ENCODE data around the gene TAS2R1.
"Not testable (repeated sequence)": the region's sequence is repeated elsewhere in the genome, so short reads cannot be mapped to it uniquely, and the experiment has no call there.

The TAS2R1 gene

DNA sequence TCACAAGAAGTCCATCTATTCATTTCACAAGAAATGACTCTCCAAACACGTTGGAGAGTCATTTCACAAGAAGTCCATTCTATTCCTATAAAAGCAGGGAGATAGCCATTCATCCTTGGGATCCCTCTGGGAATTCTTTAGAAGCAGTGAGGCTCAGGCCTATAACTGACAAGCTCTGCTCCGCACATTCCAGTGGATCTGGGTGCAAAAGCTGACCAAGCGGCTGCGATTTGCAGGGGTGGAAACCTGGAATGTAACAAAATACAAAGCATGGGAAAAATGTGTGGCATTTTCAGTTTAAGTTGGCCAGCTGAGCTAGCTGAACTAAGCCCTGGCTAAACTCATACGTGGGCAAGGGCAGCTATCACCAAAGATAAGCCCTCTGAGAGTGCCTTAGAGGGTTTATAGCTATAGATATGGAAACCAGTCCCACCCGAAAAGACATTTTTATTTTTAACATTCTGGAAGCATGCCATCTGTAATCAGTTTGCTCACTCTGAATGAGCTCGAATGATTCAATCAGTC, 8.7 kb downstream of the TAS2R1 start:
- DNase-seq, result no peak

DNA sequence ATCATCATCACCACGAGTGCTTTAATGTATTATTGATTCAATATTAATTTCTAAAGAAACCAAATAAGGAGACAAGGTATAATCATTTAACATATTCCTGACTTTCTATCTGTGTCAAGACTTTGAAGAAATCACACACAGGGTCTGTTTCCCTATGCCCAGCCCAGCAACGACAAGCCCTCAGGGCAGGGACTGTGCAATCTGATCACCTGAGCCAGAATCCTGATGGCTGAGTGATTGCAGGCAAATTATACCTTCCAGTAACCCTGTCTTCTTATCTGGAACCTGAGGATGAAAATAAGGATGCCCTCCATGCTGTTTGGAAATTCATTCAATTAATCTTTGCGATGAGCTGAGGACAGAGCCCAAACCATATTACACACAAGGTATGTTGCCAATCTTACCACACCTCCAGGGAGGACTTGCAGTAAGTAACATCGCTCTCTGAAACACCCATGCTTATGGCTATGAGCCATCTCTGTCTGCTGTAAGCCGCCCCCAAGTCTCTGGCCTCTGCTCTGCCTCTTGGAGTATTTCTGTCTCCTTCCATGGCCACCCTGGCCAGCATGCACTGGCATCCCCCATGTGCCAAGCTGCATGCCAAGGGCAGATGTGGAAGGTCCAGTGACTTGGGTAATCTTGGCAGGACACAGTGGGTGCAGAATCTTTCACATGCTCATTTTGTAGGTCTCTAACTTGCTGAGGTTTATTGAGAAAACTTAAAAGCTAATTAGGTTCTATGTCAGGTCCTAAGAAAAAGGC, 10.6 kb downstream of the TAS2R1 start:
- no peak for DNase-seq

GRCh38 chr5:9617739-9618504, 12.2 kb downstream of the TAS2R1 start:
- DNase-seq, result no peak

DNA sequence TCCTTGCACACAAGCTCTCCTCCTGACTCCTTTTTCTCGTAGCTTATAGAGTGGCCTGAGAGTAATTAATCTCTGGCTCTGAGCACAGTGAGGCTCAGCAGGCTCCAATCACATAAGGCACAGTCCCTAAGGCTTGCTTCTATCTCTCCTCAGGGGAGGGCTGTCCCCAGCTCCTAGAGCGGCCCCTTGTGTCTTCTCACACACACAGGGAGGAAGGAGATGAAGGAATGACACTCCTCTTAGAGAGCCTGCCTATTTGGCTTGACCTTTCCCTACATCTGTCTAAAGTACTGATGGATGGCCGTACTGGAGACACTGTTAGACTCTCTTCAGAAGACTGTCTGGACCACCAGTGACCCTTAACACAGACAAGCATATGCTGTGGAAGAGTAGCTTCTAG, 12.9 kb downstream of the TAS2R1 start:
- no peak for DNase-seq

GRCh38 chr5:9615331-9615730, 14.8 kb downstream of the TAS2R1 start:
- DNase-seq, result no peak

GRCh38 chr5:9613360-9613759, 16.8 kb downstream of the TAS2R1 start:
- no peak for DNase-seq

GRCh38 chr5:9610969-9611368, 19.2 kb downstream of the TAS2R1 start:
- DNase-seq, result no peak

DNA sequence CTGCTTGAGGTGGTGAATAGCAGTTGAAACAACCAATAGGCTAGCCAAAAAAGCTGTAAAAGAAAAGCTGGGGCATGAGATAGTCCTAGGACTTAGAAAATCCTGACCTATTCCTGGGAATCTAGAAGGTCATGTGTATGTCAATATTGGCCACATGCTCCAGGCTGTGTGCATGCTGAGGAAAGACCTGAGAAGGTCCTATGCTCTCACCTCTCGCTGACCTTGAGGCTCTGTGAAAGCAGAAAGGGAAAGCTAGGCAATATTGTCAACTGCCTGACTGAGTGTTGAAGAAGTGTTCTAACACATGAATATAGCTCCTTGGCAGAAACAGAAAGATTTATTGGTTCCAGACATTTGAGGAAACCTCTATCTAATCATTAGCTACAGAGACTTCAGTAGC, 19.8 kb downstream of the TAS2R1 start:
- no peak for DNase-seq

DNA sequence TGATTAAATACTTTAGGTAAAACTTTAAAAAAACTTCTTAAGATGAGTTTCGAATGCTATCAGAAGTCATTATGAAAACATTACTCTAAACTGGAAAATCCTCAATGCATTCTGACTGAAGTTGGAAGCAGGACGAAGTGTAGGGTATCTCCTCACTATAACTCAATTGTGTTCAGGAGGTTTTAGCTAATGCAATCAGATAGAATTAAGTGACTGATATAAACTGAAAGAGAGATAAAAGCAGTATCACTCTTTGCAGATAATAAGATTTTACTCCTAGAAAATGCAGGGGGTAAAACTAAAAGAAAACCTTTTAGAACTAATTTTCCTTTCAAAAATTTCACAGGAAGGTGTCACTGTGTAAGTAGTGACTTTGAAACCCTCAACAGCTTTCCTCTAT, 22.1 kb downstream of the TAS2R1 start:
- no peak for DNase-seq

DNA sequence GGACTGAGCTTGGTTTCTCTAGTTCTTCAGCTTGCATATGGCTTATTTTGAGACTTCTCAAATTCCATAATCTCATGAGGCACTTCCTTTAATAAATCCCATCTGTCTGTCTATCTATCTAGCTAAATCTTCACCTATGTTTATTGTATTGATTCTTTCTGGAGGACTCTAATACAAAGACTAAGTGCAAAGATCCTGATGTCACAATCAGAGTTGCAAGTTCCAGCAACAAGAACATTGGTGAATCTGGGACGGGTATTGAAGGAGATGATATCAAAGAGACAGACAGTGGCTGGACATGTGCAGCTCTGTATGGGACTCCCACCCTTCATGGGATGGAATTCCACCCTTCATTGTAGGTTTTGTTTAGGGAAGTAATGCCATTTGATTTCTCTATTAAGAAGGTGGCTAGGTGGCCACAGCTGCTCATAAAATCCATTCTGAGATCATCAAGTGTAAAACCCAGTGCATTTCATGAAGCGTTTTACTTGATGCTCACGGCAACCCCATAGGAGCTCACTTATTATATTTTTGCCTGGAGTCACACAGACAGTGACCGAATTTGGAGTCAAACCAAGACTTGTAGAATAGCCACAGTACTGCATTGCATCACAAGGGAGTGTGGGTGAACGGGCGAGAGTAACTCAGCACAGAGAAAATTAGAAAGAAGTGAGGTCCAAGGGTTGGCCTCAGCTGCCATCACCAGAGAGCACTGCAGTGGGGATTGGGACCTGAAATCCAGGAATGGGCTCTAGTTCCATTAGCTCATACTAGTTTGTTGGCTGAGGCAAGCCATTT, 24.9 kb downstream of the TAS2R1 start:
- DNase-seq, result no peak

DNA sequence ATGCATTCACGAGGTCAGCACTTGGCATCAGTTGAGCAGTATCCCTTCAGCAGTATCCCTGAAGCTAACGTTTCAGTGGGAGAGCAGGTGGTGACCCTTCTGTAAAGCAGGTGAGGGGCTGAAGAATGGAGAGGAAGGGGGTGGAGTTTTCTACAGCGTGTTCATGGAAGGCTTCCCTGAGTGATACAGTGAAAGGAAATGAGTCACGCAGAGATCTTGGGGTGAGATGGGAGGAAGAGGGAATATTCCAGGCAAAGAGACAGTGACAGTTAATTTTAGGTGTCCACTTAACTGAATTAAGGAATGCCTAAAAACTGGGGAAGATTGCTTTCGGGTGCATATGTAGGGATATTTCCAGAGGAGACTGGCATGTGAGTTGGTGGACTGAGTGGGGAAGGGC, 25.7 kb downstream of the TAS2R1 start:
- DNase-seq, result no peak

GRCh38 chr5:9601055-9601739, 29.0 kb downstream of the TAS2R1 start:
- no peak for DNase-seq

GRCh38 chr5:9599391-9599790, 30.8 kb downstream of the TAS2R1 start:
- DNase-seq, result no peak

DNA sequence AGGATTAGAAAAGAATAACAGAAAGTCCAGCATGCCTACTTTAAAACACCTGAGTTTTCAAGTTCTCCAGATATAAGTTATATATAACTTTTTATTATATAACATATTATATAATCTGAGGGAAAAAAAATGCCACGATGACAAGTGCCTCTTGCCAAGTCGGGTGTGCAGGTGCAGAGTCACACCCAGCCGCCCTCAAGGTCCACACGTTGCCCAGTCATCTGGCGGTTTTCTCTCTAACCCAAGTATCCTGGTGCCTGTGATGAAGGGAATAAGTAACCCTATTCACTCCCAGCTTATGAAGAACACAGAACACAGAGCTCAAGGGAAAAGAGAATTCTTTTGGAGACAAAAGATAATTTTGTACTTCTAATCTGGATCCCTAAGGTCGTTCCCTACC, 31.8 kb downstream of the TAS2R1 start:
- DNase-seq, result not testable (repeated sequence)

- not testable (repeated sequence) for DNase-seq
These were observed 32.8 kb downstream of the TAS2R1 start for GRCh38 chr5:9597322-9597721.

DNA sequence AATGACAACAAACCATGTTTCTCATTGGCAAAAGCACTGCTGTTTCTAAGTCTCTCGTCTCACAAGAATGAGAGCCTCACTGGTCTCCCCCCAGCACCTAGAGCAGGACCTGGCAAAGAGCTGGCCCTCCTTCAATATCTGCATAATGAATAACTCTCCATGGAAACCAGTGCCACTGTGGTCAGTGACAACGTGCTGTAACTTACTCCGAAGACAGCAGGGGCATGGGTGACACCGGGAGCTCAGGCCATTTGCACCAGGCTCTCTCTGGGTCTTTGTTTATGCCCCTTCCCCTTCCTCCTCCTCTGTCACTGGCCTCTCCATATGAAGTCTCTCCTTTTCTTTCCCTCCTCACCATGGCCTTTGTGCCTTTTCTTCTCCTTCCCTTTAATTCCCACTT, 33.3 kb downstream of the TAS2R1 start:
- DNase-seq, result no peak

DNA sequence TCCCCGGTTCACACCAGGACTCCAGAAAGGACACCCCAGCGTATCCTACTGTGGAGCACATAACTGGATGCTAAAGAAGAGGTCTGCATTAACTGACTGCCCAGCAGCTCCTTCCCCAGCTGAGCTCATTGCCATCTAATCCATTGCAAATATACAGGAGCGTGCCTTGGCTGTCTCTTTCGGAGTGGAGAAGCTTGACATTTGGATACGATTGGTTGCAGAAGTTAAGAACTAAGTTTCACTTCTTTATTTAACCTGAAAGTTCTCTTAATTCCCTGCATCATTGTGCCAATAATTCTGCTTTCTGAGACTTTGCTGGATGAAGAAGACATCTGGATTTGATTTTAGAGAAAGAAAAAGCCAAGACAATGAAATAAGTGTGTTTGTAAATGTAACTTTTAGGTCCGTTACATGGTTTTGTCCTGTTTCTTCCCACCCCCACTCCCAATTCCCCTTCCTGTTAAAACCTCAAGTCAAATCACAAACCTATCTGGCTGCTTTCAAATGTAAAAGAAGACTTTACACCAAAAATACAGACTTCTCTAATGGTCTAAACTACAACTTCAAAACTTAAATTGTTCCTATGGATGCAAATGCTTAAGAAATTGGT, 33.9 kb downstream of the TAS2R1 start:
- no peak for DNase-seq

DNA sequence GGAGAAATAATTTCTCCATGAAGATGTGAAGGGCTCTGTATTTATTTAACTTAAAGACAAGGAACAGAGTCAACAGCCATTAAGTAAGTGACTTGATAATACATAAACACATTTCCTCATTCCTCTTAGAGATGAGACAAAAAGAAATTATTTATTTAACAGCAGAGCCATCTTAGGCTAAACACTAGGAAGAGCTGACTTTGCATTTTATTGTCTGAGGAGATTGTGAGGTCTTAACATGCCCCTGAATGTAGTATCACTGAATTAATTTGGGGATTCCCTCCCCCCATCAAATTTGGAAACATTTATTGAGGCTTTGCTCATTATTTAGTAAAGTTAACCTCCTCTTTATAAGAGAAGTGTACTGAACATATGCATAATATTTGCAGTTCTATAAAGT, 35.2 kb downstream of the TAS2R1 start:
- no peak for DNase-seq

DNA sequence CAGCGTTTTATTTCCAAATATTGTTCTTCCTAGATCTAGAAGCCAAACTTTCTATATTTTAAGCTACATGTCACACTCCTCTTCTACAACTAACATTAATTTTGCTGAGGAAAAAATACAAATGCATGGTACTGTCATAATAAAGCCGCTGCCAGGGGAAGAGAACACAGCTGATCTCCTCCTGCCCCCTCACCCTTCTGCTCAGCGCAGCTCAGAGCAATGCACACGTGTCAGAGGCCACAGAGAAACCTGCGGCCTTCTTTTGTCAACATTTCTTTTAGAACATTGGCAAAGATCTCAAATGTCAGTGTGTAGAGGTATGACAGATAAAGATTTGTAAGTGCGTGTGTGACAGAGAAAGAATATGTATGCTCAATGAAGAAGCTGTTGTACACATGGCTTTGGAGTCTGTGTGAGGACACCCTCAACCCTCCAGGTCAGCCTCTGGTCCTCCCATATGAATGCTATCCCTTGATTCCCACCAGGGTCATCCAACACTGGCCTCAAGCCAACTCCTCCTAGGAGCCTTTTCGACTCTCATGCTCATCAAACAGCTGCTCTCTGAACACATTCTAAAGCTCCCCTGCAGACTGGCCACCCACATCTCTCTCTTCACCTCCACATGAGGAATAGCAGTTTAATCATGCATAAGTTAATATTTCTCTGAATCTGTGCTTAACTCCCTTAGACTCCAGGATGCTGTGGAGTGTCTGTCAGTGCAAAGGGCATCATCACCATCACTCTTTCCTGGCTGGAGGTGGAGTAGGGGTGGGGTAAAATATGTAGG, 40.9 kb downstream of the TAS2R1 start:
- DNase-seq, result no peak

GRCh38 chr5:9588254-9588653, 41.9 kb downstream of the TAS2R1 start:
- DNase-seq, result no peak

- DNase-seq, result no peak
These were observed 43.0 kb downstream of the TAS2R1 start for GRCh38 chr5:9587135-9587534.

DNA sequence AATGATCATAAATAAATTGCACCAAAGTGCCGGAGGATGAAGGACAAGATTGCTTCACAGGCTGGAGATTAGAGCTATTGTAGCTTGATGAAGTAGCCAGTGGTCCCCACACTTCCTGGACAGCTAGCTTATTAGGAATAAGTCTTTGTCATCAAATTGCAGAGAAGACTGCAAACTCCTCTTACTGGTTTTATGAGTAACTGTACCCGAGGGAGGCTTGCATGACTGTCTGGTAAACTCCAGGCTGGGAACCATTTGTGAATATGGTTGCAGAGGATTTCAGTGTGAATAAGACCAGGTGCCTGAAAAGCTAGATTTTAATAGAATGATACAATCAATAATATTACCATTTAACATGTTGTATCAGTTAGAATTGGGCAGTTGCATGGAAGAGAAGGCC, 47.7 kb downstream of the TAS2R1 start:
- DNase-seq, result no peak

Measured in NCI-H446 treated with DMSO at 0.1 percent for 48 hours (cell line).